ENCODE measurements around the gene ERMAP.

- TF ChIP-seq POLR2AphosphoS5 (IDR thresholded peaks at IDR 0.05; ENCODE audit: low read depth, low read length) (no peak), TAF1 (IDR thresholded peaks at IDR 0.05; ENCODE audit: borderline replicate concordance, insufficient read depth, low read length) (no peak)
- TF ChIP-seq, protein P1, sequence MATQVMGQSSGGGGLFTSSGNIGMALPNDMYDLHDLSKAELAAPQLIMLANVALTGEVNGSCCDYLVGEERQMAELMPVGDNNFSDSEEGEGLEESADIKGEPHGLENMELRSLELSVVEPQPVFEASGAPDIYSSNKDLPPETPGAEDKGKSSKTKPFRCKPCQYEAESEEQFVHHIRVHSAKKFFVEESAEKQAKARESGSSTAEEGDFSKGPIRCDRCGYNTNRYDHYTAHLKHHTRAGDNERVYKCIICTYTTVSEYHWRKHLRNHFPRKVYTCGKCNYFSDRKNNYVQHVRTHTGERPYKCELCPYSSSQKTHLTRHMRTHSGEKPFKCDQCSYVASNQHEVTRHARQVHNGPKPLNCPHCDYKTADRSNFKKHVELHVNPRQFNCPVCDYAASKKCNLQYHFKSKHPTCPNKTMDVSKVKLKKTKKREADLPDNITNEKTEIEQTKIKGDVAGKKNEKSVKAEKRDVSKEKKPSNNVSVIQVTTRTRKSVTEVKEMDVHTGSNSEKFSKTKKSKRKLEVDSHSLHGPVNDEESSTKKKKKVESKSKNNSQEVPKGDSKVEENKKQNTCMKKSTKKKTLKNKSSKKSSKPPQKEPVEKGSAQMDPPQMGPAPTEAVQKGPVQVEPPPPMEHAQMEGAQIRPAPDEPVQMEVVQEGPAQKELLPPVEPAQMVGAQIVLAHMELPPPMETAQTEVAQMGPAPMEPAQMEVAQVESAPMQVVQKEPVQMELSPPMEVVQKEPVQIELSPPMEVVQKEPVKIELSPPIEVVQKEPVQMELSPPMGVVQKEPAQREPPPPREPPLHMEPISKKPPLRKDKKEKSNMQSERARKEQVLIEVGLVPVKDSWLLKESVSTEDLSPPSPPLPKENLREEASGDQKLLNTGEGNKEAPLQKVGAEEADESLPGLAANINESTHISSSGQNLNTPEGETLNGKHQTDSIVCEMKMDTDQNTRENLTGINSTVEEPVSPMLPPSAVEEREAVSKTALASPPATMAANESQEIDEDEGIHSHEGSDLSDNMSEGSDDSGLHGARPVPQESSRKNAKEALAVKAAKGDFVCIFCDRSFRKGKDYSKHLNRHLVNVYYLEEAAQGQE (IDR thresholded peaks at IDR 0.05; ENCODE audit: insufficient read depth in 1 of 2, low read depth in 2 of 2, low read length in 2 of 2): no peak
Measured at GRCh38 chr1:42848823-42849537, 32.1 kb downstream of the ERMAP start.

All from PFSK-1 (cell line).